Activated naive CD4-positive, alpha-beta T cell treated with anti-CD3 and anti-CD28 coated beads, Interleukin-2, amount 10 ng/mL, durations not matched to agents 7 days and 5 days (primary cell): ENCODE measurements around the gene RAC2.
A peak's percentile ranks its signal among the peaks of the same experiment; 100 is the strongest.

Experiments used
- CTCF ChIA-PET: fragments of 350-600 bp; sonication (Branson Sonifier 250); formaldehyde crosslinking; loops from one replicate; lab custom pipeline; 2021; ENCODE audit warnings: antibody characterized with exemption; lab: Charles Lee
- DNase-seq: peaks from one replicate; pipeline ENCODE4 v3.0.0-alpha.2; 2020
- H3K27ac Mint-ChIP-seq: one replicate; pipeline ENCODE4 v1.8.0; 2021; ENCODE audit warnings: mild to moderate bottlenecking, moderate library complexity, mixed read lengths
- H3K27me3 Mint-ChIP-seq: one replicate; pipeline ENCODE4 v1.8.0; 2021; ENCODE audit warnings: mild to moderate bottlenecking, mixed read lengths
- H3K36me3 Mint-ChIP-seq: one replicate; pipeline ENCODE4 v1.8.0; 2021; ENCODE audit warnings: mixed read lengths
- H3K4me1 Mint-ChIP-seq: one replicate; pipeline ENCODE4 v1.8.0; 2021; ENCODE audit warnings: mixed read lengths
- H3K4me3 Mint-ChIP-seq: one replicate; pipeline ENCODE4 v1.8.0; 2021; ENCODE audit warnings: mild to moderate bottlenecking, moderate library complexity, mixed read lengths
- H3K9me3 Mint-ChIP-seq: one replicate; pipeline ENCODE4 v1.8.0; 2021; ENCODE audit warnings: mixed read lengths

Gene RAC2

GRCh38 chr22:37281646-37282384 lies 37.7 kb upstream of the RAC2 start:
- Mint-ChIP-seq H3K9me3 (no peaks in the 10 kb centered on the region), H3K27me3 (peaks cover 15% of the 10 kb centered on the region), H3K4me3 (peak overlapping the region; percentile 85), H3K4me1 (peaks cover 46% of the 10 kb centered on the region), H3K36me3 (peaks cover 33% of the 10 kb centered on the region), H3K27ac (peak overlapping the region; percentile 86)
- CTCF ChIA-PET, result interaction anchor here (1.2 to 1.6 kb wide), 6 partner anchors 12 to 146 kb away, joined by 3 to 7 read pairs (median 4); no protein-coding TSS in a partner anchor
- DNase-seq, result no peak

DNA sequence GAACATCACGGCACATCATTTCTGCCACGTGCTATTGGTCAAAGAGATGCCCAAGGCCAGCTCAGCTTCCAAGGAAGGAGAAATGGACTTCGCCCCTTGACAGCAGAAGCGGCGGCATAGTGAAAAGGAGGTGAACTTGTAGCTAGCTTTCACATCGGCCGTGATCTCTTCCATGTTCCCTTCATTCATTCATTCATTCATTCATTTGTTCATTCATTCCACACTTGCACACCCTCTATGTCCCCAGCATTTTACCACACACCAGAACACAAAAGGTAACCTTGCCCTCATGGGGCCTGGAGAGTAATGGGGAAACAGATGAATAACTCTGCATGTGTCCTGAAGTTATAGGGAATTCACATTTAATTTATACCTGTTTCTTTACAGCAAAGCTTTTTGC lies 37.1 kb upstream of the RAC2 start:
- H3K4me1 Mint-ChIP-seq, result peaks cover 44% of the 10 kb centered on the region

GRCh38 chr22:37280718-37281117 lies 36.6 kb upstream of the RAC2 start:
- H3K9me3 Mint-ChIP-seq, result no peaks in the 10 kb centered on the region
- H3K4me3 Mint-ChIP-seq, result no peak overlapping the region
- H3K27me3 Mint-ChIP-seq, result peaks cover 22% of the 10 kb centered on the region
- peaks cover 44% of the 10 kb centered on the region for H3K4me1 Mint-ChIP-seq
- H3K27ac Mint-ChIP-seq, result no peak overlapping the region
- H3K36me3 Mint-ChIP-seq, result peaks cover 22% of the 10 kb centered on the region
- CTCF ChIA-PET, result interaction anchor here (1.5 to 1.6 kb wide), 2 partner anchors 13 to 147 kb away, joined by 3 to 7 read pairs; no protein-coding TSS in a partner anchor
- no peak for DNase-seq

More for the DNA sequence above, 37.1 kb upstream of the RAC2 start:
- no peaks in the 10 kb centered on the region for H3K9me3 Mint-ChIP-seq
- CTCF ChIA-PET, result interaction anchor here (1.5 to 1.6 kb wide), 2 partner anchors 14 to 147 kb away, joined by 3 to 7 read pairs; no protein-coding TSS in a partner anchor
- H3K36me3 Mint-ChIP-seq, result peaks cover 27% of the 10 kb centered on the region
- H3K4me3 Mint-ChIP-seq, result no peak overlapping the region
- H3K27ac Mint-ChIP-seq, result peak overlapping the region; percentile 86
- no peak for DNase-seq
- peaks cover 18% of the 10 kb centered on the region for H3K27me3 Mint-ChIP-seq

- CTCF ChIA-PET, result no interaction called here
- no peak for DNase-seq
- no peak overlapping the region for H3K4me3 Mint-ChIP-seq
- no peak overlapping the region for H3K27ac Mint-ChIP-seq
- peaks cover 34% of the 10 kb centered on the region for H3K27me3 Mint-ChIP-seq
- H3K4me1 Mint-ChIP-seq, result peaks cover 41% of the 10 kb centered on the region
- no peaks in the 10 kb centered on the region for H3K9me3 Mint-ChIP-seq
- peaks cover 15% of the 10 kb centered on the region for H3K36me3 Mint-ChIP-seq
These were observed 35.5 kb upstream of the RAC2 start for GRCh38 chr22:37279331-37280181.

- Mint-ChIP-seq H3K27ac (no peak overlapping the region), H3K36me3 (peaks cover 6% of the 10 kb centered on the region), H3K4me3 (no peak overlapping the region), H3K4me1 (peaks cover 34% of the 10 kb centered on the region), H3K27me3 (peaks cover 37% of the 10 kb centered on the region), H3K9me3 (no peaks in the 10 kb centered on the region)
- no peak for DNase-seq
- CTCF ChIA-PET, result no interaction called here
These were observed 34.2 kb upstream of the RAC2 start for GRCh38 chr22:37278261-37278660.

DNA sequence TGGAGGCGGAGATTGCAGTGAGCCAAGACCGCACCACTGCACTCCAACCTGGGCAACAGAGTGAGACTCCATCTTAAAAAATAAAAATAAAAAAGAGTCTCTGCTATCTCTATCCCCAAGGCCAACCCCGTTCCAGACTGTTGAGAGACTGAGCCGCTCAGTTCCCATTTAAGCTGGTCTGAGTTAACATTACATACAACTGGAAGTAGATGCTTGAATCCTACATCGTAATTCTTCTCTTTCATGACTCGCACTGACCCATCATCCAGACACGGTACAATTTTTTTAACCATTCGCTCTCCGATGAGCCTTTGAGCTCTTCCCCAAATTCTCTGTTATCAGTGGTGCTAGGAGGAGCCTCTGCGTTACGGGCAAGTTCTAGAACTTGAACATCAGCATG lies 33.3 kb upstream of the RAC2 start:
- H3K36me3 Mint-ChIP-seq, result no peaks in the 10 kb centered on the region
- H3K4me3 Mint-ChIP-seq, result no peak overlapping the region
- CTCF ChIA-PET, result no interaction called here
- peaks cover 45% of the 10 kb centered on the region for H3K27me3 Mint-ChIP-seq
- no peak for DNase-seq
- no peak overlapping the region for H3K27ac Mint-ChIP-seq
- H3K9me3 Mint-ChIP-seq, result no peaks in the 10 kb centered on the region
- peaks cover 36% of the 10 kb centered on the region for H3K4me1 Mint-ChIP-seq

GRCh38 chr22:37276776-37277175 lies 32.7 kb upstream of the RAC2 start:
- no peak for DNase-seq
- CTCF ChIA-PET, result no interaction called here
- H3K4me1 Mint-ChIP-seq, result peaks cover 30% of the 10 kb centered on the region
- no peak overlapping the region for H3K27ac Mint-ChIP-seq
- H3K27me3 Mint-ChIP-seq, result peaks cover 49% of the 10 kb centered on the region
- no peaks in the 10 kb centered on the region for H3K9me3 Mint-ChIP-seq
- no peak overlapping the region for H3K4me3 Mint-ChIP-seq
- H3K36me3 Mint-ChIP-seq, result no peaks in the 10 kb centered on the region

- CTCF ChIA-PET, result interaction anchor here (1.2 to 1.3 kb wide), 2 partner anchors 17 to 33 kb away, joined by 3 to 4 read pairs; no protein-coding TSS in a partner anchor
- Mint-ChIP-seq H3K27me3 (peaks cover 58% of the 10 kb centered on the region), H3K36me3 (no peaks in the 10 kb centered on the region), H3K4me1 (peaks cover 22% of the 10 kb centered on the region), H3K4me3 (no peak overlapping the region), H3K27ac (no peak overlapping the region), H3K9me3 (no peaks in the 10 kb centered on the region)
- DNase-seq, result peak; percentile 57
These were observed 31.6 kb upstream of the RAC2 start for GRCh38 chr22:37275622-37276021.

GRCh38 chr22:37275134-37275533 lies 31.1 kb upstream of the RAC2 start:
- H3K4me3 Mint-ChIP-seq, result no peak overlapping the region
- peaks cover 62% of the 10 kb centered on the region for H3K27me3 Mint-ChIP-seq
- no peaks in the 10 kb centered on the region for H3K36me3 Mint-ChIP-seq
- H3K4me1 Mint-ChIP-seq, result peaks cover 22% of the 10 kb centered on the region
- DNase-seq, result no peak
- no peak overlapping the region for H3K27ac Mint-ChIP-seq
- CTCF ChIA-PET, result interaction anchor here (1.2 to 1.3 kb wide), 2 partner anchors 16 to 33 kb away, joined by 3 to 4 read pairs; no protein-coding TSS in a partner anchor
- H3K9me3 Mint-ChIP-seq, result no peaks in the 10 kb centered on the region

GRCh38 chr22:37274380-37274862 lies 30.4 kb upstream of the RAC2 start:
- Mint-ChIP-seq H3K27ac (no peak overlapping the region), H3K27me3 (peaks cover 64% of the 10 kb centered on the region), H3K4me3 (no peak overlapping the region), H3K36me3 (no peaks in the 10 kb centered on the region), H3K9me3 (no peaks in the 10 kb centered on the region), H3K4me1 (peaks cover 28% of the 10 kb centered on the region)
- DNase-seq, result no peak
- CTCF ChIA-PET, result no interaction called here

DNA sequence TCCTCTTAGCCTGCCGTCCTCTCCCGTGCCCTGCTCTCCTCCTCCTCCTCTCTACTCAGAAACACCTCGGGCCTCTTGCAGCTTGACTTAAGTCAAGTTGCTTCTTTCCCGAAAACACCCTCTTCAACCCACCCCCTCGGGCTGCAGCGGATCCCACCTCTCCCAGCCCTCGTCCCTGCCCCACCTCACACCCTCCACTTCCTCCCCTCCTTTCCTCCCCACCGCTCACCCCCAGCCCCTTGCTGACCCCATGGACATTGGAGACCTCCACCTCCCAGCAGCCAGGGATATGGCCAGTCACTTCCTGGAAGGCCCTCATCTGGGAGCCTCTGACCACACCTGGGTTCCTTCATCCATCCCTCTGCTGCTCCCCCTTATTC lies 29.8 kb upstream of the RAC2 start:
- no peak overlapping the region for H3K4me3 Mint-ChIP-seq
- H3K27me3 Mint-ChIP-seq, result peaks cover 62% of the 10 kb centered on the region
- CTCF ChIA-PET, result interaction anchor here (0.6 to 2.7 kb wide), 3 partner anchors 13 to 42 kb away, joined by 3 to 16 read pairs (median 4); no protein-coding TSS in a partner anchor
- no peaks in the 10 kb centered on the region for H3K9me3 Mint-ChIP-seq
- H3K27ac Mint-ChIP-seq, result no peak overlapping the region
- no peak for DNase-seq
- H3K4me1 Mint-ChIP-seq, result peaks cover 29% of the 10 kb centered on the region
- no peaks in the 10 kb centered on the region for H3K36me3 Mint-ChIP-seq

DNA sequence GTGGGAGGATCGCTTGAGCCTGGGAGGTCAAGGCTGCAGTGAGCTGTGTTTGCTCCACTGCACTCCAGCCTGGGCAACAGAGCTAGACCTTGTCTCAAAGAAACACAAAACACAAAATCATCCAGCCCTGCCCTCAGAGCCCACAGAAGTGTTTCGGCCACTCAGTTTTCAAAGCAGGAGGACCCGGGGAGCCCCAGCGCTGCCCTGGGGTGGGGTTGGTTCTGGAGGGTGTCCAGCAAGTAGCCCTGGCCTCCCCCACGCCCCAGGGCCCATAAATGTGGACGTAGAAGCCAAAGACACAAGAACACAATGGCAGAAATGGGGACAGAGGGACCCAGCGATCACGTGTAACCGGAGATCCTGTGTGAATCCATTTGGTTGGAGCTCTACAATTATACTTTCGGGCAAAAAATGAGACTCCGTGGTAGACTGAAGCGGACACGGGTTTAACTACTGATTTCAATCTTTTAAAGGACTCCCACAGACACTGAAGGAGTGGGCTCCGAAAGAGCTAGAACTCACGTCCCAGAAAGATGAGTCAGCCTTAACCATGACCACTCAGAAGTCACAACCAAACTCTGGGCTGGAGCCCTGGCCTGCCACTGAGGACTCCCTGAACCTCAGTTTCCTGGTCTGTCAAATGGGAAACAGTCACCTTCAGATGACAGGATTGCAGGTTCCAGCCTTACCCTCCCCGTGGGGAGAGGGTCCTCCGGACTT lies 29.2 kb upstream of the RAC2 start:
- Mint-ChIP-seq H3K4me1 (peaks cover 28% of the 10 kb centered on the region), H3K9me3 (no peaks in the 10 kb centered on the region), H3K27ac (no peak overlapping the region), H3K27me3 (peaks cover 57% of the 10 kb centered on the region), H3K36me3 (no peaks in the 10 kb centered on the region), H3K4me3 (no peak overlapping the region)
- DNase-seq, result no peak
- CTCF ChIA-PET, result interaction anchor here (0.6 to 2.7 kb wide), 3 partner anchors 12 to 43 kb away, joined by 3 to 16 read pairs (median 4); no protein-coding TSS in a partner anchor

DNA sequence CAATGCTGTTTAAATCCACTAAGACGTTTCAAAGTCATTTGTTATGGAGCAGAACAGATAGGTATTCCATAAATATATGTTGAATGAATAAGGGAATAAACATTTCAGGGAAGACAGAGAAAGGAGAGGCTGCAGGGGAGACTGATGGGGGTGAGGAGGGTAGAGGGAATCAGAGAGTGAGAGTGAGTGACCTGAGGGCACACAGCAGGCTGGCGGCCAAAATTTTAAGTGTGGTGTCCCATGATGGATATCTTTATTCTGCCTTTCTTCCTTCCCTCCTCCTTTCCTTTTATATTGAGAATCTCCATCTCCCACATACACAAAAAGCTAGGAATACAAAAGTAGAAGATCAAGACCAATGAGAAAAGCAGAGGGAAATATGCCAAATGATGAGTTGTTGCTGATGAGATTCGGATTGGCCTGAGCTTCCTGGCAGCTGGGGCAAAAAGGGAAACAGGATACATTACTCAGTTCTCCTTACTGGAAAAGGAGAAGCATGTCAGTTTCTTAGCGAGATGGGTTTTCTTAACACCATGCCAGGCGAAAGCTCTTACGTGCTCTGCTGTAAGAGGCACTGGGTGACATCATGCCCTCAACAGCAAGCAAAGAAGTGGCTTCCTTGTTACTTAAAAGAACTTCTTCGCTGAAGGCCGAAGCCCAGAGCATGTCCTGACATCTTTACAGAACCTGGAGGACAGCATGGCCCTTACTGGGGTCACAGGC lies 27.0 kb upstream of the RAC2 start:
- H3K4me3 Mint-ChIP-seq, result no peak overlapping the region
- H3K36me3 Mint-ChIP-seq, result no peaks in the 10 kb centered on the region
- no peak for DNase-seq
- H3K9me3 Mint-ChIP-seq, result no peaks in the 10 kb centered on the region
- peaks cover 39% of the 10 kb centered on the region for H3K4me1 Mint-ChIP-seq
- CTCF ChIA-PET, result interaction anchor here (0.7 to 2.7 kb wide), 4 partner anchors 10 to 296 kb away, joined by 3 to 16 read pairs (median 4); partner anchors contain the start of gene CYTH4
- H3K27ac Mint-ChIP-seq, result no peak overlapping the region
- peaks cover 57% of the 10 kb centered on the region for H3K27me3 Mint-ChIP-seq
